ENCODE measurements around the gene CASP2.
A peak's percentile ranks its signal among the peaks of the same experiment; 100 is the strongest.

The CASP2 gene

GRCh38 chr7:143287935-143288826, at the start of gene CASP2:
TSS of gene CASP2 (plus strand) at chr7:143288351. CDS start at chr7:143288456, 105 bp downstream.
- peak; percentile 98 for DNase-seq (ENCODE audit: low read depth in 1 of 2, low spot score in 1 of 2)

- no peak for DNase-seq (ENCODE audit: low read depth in 1 of 2, low spot score in 1 of 2)
Measured at GRCh38 chr7:143239813-143240212, 48.3 kb upstream of the CASP2 start.

DNA sequence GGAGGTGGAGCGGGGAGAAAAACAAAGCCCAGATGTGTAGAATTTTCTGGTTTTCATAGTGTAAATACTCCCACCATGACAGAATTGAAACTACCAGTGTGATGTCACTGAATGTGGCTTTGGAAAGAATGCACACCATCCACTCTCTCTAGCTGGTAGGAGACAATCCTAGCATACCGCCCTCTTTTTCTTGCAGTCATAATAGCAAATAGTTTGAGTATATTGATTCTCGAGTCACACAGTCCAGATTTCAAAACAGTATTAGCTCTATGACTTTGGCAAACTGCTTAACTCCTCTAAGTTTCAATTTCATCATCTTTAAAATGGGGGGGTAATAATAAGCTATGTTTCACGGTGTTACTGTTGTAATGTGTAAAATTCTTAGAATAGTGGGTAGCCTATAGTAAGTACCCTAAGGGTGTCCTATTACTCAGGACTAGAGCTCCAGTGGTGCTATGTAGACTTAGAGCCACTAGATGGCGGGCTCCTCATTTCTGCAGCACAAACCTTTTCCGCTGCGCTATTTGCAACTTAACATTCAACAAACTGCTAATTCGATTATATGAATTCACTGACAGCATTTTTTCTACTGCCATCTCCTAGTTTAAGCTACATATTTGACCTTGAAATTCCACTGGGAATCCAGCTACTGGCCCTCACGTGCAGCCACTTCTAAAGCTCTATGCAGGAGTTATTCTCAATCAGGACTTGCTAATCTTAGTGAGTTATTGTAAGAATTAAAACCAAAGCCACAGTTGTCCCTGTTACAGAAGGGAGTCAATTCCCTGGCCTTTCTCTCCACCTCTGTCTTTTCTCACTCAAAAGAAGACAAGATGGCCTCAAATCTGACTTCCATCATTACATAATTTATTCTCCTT, 47.6 kb upstream of the CASP2 start:
- DNase-seq (ENCODE audit: low read depth in 1 of 2, low spot score in 1 of 2), result peak; percentile 37 to 50

GRCh38 chr7:143242306-143242705, 45.8 kb upstream of the CASP2 start:
- DNase-seq (ENCODE audit: low read depth in 1 of 2, low spot score in 1 of 2), result no peak

DNA sequence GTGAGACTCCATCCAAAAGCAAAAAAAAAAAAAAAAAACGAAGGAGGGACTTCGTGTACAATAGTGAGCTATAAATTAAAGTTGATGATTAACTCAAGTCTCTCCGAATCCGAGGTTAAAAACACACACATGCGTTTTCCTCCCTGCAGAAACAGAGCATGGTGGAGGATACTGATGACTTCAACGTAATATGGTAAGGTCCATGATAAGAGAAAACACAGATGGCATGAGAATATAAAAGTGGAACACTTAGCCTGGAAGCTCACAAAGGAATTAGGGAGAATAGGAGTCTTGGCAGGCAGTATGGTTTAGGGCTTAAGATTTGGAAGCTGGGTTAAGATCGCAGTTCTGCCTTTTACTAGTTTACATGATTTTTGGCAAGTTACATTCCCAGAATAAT, 45.0 kb upstream of the CASP2 start:
- DNase-seq (ENCODE audit: low read depth in 1 of 2, low spot score in 1 of 2), result no peak

- no peak for DNase-seq (ENCODE audit: low read depth in 1 of 2, low spot score in 1 of 2)
Measured at GRCh38 chr7:143243614-143244013, 44.5 kb upstream of the CASP2 start.

DNA sequence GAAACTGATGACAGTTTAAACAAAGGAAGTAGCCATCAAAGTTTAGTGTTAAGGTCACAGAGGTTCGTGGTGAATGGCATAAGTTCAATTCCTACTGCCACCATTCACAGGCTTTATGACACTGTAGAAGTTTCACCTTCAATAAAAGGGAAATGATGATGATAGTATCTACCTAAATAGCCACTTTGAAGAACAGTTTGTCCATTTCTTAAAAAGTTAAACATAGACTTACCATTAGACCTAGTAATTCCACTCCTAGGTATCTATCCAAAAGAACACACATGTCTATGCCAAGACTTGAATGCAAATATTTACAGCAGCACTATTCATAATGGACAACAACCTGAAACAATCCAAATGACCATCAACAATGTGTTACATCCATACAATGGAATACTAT, 43.8 kb upstream of the CASP2 start:
- DNase-seq (ENCODE audit: low read depth in 1 of 2, low spot score in 1 of 2), result no peak

GRCh38 chr7:143245123-143245522, 43.0 kb upstream of the CASP2 start:
- DNase-seq (ENCODE audit: low read depth in 1 of 2, low spot score in 1 of 2), result no peak

DNA sequence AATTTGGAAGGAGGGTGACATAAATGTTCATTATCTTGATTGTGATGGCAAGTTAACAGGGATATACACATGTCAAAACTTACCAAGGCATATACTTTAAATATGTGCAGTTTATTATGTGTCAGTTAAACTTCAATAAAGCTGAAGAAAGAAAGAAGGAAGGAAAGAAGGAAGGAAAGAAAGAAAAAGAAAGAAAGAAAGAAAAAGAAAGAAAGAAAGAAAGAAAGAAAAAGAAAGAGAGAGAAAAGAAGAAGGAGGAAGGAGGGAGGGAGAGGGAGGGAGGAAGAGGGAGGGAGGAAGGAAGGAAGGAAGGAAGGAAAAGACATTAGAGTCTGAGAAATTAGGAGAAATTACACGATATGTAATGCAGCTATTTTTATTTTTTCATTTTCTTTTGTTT, 40.8 kb upstream of the CASP2 start:
- DNase-seq (ENCODE audit: low read depth in 1 of 2, low spot score in 1 of 2), result no peak

DNA sequence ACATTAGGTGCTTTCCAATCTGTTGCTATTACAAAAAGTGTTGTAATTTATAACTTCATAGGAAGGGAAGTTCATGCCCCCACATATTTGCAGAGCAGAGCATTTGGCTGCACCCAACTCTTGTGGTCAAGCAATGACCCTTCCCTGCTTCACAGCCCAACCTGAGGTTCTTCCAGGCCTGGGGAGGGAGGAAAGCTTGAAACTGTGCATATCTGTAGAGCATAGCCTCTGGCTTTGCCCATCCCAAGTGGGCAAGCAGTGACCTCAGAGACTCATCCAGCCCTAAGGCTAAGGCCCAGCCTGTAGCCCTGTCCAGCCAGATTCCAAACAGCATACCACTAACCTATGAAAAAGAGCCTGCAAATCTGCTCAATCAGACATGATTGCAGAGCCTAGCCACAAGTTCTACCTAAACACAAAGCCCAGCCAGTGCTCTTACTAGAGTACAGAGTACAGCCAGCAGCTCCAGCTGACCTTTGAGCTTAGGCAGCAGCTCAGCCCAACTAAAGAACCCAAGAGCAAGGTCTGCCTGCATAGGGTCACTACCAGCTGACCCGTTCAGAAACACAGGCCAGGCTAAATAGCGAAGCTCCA, 39.3 kb upstream of the CASP2 start:
- DNase-seq (ENCODE audit: low read depth in 1 of 2, low spot score in 1 of 2), result no peak

DNA sequence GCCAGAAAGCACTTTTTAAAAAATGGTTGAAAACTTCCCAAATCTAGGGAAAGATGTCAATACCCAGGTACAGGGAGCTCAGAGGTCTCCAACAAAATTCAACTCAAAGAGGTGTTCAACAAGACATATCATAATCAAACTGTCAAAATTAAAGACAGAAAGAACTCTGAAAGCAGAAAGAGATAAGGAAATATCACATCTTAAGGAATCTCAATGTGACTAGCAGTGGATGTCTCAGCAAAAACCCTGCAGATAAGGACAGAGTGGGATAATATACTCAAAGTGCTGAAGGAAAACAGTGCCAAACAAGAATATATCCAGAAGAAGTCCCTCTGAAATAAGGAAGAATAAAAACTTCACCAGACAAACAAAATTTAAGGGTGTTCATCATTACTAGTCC, 38.0 kb upstream of the CASP2 start:
- DNase-seq (ENCODE audit: low read depth in 1 of 2, low spot score in 1 of 2), result no peak

- no peak for DNase-seq (ENCODE audit: low read depth in 1 of 2, low spot score in 1 of 2)
Measured at GRCh38 chr7:143250822-143251221, 37.3 kb upstream of the CASP2 start.

DNA sequence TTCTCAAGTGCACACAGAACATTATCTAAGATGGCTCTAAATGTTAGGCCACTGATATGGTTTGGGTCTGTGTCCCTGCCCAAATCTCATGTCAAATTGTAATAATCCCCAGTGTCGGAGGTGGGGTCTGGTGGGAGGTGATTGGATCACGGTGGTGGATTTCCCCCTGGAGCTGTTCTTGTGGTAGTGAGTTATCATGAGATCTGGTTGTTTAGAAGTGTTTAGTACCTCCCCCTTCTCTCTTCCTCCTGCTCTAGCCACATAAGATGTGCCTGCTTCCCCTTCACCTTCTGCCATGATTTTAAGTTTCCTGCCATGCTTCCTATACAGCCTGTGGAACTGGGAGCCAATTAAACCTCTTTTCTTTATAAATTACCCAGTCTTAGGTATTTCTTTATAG, 36.1 kb upstream of the CASP2 start:
- DNase-seq (ENCODE audit: low read depth in 1 of 2, low spot score in 1 of 2), result no peak

DNA sequence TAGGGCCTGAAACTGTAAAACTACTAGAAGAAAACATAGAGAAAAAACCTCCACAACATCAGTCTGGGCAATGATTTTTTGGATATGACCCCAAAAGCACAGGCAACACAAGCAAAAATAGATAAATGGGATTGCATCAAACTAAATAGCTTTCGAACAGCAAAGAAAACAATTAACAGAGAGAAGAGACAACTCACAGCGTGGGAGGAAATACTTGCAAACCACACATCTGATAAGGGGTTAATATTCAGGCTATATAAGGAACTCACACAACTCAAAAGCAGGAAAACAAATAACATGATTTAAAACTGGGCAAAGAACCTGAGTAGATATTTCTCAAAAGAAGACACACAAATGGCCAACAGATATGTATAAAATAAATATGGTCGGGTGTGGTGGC, 32.6 kb upstream of the CASP2 start:
- DNase-seq (ENCODE audit: low read depth in 1 of 2, low spot score in 1 of 2), result no peak

DNA sequence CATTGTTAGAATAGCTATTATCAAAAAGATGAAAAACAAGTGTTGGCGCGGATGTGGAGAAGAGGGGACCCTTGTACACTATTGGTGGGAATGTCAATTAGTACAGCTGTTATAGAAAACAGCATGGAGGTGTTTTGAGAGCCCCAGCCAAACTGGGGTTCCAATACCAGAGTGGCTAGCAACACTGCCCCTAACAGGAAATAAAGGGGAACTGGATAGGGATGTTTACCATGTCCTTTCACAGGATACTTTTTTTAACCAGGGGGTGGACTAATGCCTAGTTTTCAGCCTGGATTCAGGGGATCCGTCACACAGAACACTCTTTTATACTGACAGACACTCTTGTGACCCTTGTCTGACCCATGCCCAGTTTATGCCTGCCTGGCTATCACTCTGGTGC, 31.8 kb upstream of the CASP2 start:
- no peak for DNase-seq (ENCODE audit: low read depth in 1 of 2, low spot score in 1 of 2)

GRCh38 chr7:143256932-143257331, 31.2 kb upstream of the CASP2 start:
- no peak for DNase-seq (ENCODE audit: low read depth in 1 of 2, low spot score in 1 of 2)

- DNase-seq (ENCODE audit: low read depth in 1 of 2, low spot score in 1 of 2), result no peak
Measured at GRCh38 chr7:143257501-143257900, 30.6 kb upstream of the CASP2 start.

GRCh38 chr7:143258831-143259230, 29.3 kb upstream of the CASP2 start:
- DNase-seq (ENCODE audit: low read depth in 1 of 2, low spot score in 1 of 2), result no peak

DNA sequence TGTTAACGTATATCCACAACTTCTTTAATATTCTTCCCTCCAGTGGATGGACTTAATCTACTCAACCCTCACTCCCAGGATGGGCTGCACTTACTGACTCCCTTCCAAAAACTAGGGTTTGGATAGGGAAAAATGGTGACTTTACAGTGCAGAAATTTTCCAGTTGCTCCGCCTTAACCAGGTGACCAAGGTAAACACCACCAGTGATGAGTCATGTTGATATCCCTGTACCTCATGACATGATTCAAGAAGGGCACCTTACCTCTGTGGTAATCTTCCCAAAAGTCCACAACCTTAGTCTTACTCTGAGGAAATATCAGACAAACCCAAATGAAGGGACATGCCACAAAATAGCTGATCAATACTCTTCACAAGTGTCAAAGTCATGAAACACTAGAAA, 28.4 kb upstream of the CASP2 start:
- DNase-seq (ENCODE audit: low read depth in 1 of 2, low spot score in 1 of 2), result no peak

GRCh38 chr7:143261901-143262300, 26.2 kb upstream of the CASP2 start:
- DNase-seq (ENCODE audit: low read depth in 1 of 2, low spot score in 1 of 2), result no peak

- peak; percentile 55 to 75 for DNase-seq (ENCODE audit: low read depth in 1 of 2, low spot score in 1 of 2)
Measured at GRCh38 chr7:143263266-143264195, 24.6 kb upstream of the CASP2 start, which contains the start of gene GSTK1. TSS of gene GSTK1 (plus strand) at chr7:143263441. CDS start at chr7:143263514, 73 bp downstream.
